ENCODE data around the gene CST4.
"Not testable (repeated sequence)": the region's sequence is repeated elsewhere in the genome, so short reads cannot be mapped to it uniquely, and the experiment has no call there.

The CST4 gene

DNA sequence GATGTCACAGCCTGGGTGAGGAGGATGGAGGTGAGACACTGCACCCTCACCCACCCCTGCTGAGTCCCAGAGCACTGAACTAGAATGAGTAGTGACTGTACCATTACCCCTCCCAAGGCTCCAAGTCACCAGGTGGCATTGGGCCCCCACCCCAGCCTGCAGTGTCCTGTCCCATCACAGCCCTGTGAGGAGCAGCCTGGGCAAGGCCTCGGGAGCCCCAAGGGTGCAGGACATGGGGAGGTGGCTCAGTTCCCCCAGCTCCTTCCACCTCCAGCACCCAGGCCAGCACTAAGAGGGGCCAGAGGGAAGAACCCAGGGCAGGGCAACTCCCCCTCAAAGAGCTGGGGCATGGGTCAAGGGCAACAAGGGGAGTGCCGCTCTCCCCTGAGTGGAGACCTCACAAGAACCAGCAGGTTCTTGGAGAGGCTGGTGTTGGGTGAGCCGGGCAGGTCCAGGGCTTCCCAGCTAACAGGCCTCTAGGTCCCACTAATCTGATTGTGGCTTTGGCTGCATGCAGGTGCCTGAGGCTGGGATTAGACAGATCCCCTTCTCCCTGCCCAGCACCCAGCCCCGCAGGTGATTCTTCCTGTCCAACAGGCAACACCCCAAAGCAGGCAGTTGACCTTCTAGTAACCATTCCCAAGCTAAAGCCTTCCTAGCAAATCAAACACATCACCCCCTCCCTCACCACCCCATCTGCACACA is 2.6 kb downstream of the CST4 start:
- Histone ChIP-seq H3K9me3 (ENCODE audit: insufficient read depth, low read length, severe bottlenecking) (no peaks in the 10 kb centered on the region), H3K4me2 (ENCODE audit: insufficient read depth, low read length) (no peak overlapping the region), H3K9ac (ENCODE audit: low read depth, low read length) (no peak overlapping the region), H3K4me1 (ENCODE audit: insufficient read depth, low read length) (no peaks in the 10 kb centered on the region), H3K27ac (ENCODE audit: low read length) (no peak overlapping the region), H3K79me2 (ENCODE audit: insufficient read depth, low read length) (no peaks in the 10 kb centered on the region), H4K20me1 (ENCODE audit: insufficient read depth, low read length) (0 out of 2 replicates have a peak, but pooled peaks cover 2% of the 10 kb centered on the region), H3K4me3 (ENCODE audit: low read depth in 1 of 2, low read length in 2 of 2) (no peak overlapping the region), H3K36me3 (ENCODE audit: insufficient read depth, low read length) (no peaks in the 10 kb centered on the region), H3K27me3 (ENCODE audit: insufficient read depth, low read length, poor library complexity) (peaks cover 8% of the 10 kb centered on the region), H2AFZ (ENCODE audit: low read depth, low read length) (no peak overlapping the region)
- no peak for ATAC-seq (ENCODE audit: insufficient read depth, low read depth)
- no peak for DNase-seq
- TF ChIP-seq, protein P1, sequence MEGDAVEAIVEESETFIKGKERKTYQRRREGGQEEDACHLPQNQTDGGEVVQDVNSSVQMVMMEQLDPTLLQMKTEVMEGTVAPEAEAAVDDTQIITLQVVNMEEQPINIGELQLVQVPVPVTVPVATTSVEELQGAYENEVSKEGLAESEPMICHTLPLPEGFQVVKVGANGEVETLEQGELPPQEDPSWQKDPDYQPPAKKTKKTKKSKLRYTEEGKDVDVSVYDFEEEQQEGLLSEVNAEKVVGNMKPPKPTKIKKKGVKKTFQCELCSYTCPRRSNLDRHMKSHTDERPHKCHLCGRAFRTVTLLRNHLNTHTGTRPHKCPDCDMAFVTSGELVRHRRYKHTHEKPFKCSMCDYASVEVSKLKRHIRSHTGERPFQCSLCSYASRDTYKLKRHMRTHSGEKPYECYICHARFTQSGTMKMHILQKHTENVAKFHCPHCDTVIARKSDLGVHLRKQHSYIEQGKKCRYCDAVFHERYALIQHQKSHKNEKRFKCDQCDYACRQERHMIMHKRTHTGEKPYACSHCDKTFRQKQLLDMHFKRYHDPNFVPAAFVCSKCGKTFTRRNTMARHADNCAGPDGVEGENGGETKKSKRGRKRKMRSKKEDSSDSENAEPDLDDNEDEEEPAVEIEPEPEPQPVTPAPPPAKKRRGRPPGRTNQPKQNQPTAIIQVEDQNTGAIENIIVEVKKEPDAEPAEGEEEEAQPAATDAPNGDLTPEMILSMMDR (IDR thresholded peaks at IDR 0.05; ENCODE audit: borderline replicate concordance, extremely low read depth, low read length, poor library complexity, severe bottlenecking), result no peak
- TF ChIP-seq EZH2 (IDR thresholded peaks at IDR 0.05; ENCODE audit: borderline replicate concordance, low read depth, low read length, severe bottlenecking), result no peak

DNA sequence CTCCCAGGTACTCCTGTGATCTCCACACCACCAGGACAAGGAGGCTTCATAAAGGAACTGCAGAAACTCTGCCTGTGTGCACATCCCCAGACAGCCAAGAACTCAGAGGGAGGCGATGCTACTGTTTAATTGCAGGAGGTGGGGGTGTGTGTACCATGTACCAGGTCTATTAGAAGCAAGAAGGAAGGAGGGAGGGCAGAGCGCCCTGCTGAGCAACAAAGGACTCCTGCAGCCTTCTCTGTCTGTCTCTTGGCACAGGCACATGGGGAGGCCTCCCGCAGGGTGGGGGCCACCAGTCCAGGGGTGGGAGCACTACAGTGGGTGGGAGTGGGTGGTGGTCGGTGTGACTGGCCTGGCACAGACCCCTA is 3.3 kb downstream of the CST4 start:
- not testable (repeated sequence) for DNase-seq; H3K9me3 ChIP-seq (ENCODE audit: insufficient read depth, low read length, severe bottlenecking); ATAC-seq (ENCODE audit: insufficient read depth, low read depth); H2AFZ ChIP-seq (ENCODE audit: low read depth, low read length); H3K27me3 ChIP-seq (ENCODE audit: insufficient read depth, low read length, poor library complexity); H4K20me1 ChIP-seq (ENCODE audit: insufficient read depth, low read length); H3K9ac ChIP-seq (ENCODE audit: low read depth, low read length); H3K4me3 ChIP-seq (ENCODE audit: low read depth in 1 of 2, low read length in 2 of 2); H3K36me3 ChIP-seq (ENCODE audit: insufficient read depth, low read length); H3K4me2 ChIP-seq (ENCODE audit: insufficient read depth, low read length); H3K79me2 ChIP-seq (ENCODE audit: insufficient read depth, low read length); H3K27ac ChIP-seq (ENCODE audit: low read length); H3K4me1 ChIP-seq (ENCODE audit: insufficient read depth, low read length)

DNA sequence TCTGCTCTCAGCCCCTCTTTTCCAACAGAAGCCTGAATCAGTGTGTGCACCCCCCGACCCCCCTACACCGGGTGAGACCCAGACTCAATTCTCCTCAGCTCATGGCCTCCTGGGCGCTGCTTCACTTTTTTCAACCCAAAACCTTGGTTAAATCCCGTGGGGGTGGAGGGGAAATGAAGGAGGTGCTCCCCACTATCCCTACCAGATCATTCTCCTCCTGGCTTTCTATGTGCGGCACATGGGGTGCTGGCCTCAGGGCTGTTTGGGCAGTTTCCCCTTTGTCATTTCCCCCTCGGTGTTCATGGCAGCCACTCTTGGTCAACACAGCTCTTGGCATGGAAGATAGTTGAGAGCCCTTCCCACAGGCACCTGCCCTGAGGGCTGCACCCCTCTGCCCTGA is 4.6 kb downstream of the CST4 start:
- Histone ChIP-seq H2AFZ (ENCODE audit: low read depth, low read length) (no peak overlapping the region), H3K4me3 (ENCODE audit: low read depth in 1 of 2, low read length in 2 of 2) (no peak overlapping the region), H4K20me1 (ENCODE audit: insufficient read depth, low read length) (0 out of 2 replicates have a peak, but pooled peaks cover 2% of the 10 kb centered on the region), H3K4me1 (ENCODE audit: insufficient read depth, low read length) (no peaks in the 10 kb centered on the region), H3K27me3 (ENCODE audit: insufficient read depth, low read length, poor library complexity) (peaks cover 4% of the 10 kb centered on the region), H3K27ac (ENCODE audit: low read length) (no peak overlapping the region), H3K9me3 (ENCODE audit: insufficient read depth, low read length, severe bottlenecking) (no peaks in the 10 kb centered on the region), H3K36me3 (ENCODE audit: insufficient read depth, low read length) (no peaks in the 10 kb centered on the region), H3K4me2 (ENCODE audit: insufficient read depth, low read length) (no peak overlapping the region), H3K9ac (ENCODE audit: low read depth, low read length) (no peak overlapping the region), H3K79me2 (ENCODE audit: insufficient read depth, low read length) (no peaks in the 10 kb centered on the region)
- no peak for ATAC-seq (ENCODE audit: insufficient read depth, low read depth)
- no peak for DNase-seq
- TF ChIP-seq, protein P1 (IDR thresholded peaks at IDR 0.05; ENCODE audit: borderline replicate concordance, extremely low read depth, low read length, poor library complexity, severe bottlenecking), result no peak
- no peak for TF ChIP-seq EZH2 (IDR thresholded peaks at IDR 0.05; ENCODE audit: borderline replicate concordance, low read depth, low read length, severe bottlenecking)

DNA sequence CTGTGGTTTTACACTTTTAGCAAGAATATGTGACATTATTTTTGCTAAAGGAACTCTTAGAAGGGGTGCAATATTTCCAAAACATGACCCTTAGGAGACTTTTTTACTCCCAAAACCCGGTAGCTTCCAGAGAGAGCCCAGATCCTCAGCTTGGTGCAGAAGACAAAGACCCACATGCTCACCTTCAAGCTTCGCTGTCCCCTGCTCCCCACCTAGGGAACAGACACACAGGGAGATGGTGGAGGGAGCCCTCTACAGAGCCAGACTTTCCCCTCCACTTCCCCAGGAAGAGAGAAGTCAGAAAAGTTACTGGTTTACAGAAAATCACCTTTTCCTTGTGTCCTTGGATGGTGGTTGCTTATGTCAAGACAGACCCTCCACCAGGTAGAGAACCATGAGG is 5.0 kb downstream of the CST4 start:
- Histone ChIP-seq H3K36me3 (ENCODE audit: insufficient read depth, low read length) (no peaks in the 10 kb centered on the region), H4K20me1 (ENCODE audit: insufficient read depth, low read length) (0 out of 2 replicates have a peak, but pooled peaks cover 2% of the 10 kb centered on the region), H2AFZ (ENCODE audit: low read depth, low read length) (no peak overlapping the region), H3K79me2 (ENCODE audit: insufficient read depth, low read length) (no peaks in the 10 kb centered on the region), H3K4me3 (ENCODE audit: low read depth in 1 of 2, low read length in 2 of 2) (no peak overlapping the region), H3K4me1 (ENCODE audit: insufficient read depth, low read length) (no peaks in the 10 kb centered on the region), H3K9me3 (ENCODE audit: insufficient read depth, low read length, severe bottlenecking) (no peaks in the 10 kb centered on the region), H3K27ac (ENCODE audit: low read length) (no peak overlapping the region), H3K9ac (ENCODE audit: low read depth, low read length) (no peak overlapping the region), H3K4me2 (ENCODE audit: insufficient read depth, low read length) (no peak overlapping the region), H3K27me3 (ENCODE audit: insufficient read depth, low read length, poor library complexity) (peaks cover 4% of the 10 kb centered on the region)
- DNase-seq (no peak), ATAC-seq (ENCODE audit: insufficient read depth, low read depth) (no peak)
- TF ChIP-seq EZH2 (IDR thresholded peaks at IDR 0.05; ENCODE audit: borderline replicate concordance, low read depth, low read length, severe bottlenecking), result no peak
- TF ChIP-seq, protein P1 (IDR thresholded peaks at IDR 0.05; ENCODE audit: borderline replicate concordance, extremely low read depth, low read length, poor library complexity, severe bottlenecking), result no peak

Measured in DND-41 (cell line).